Measurements from ENCODE around the gene TAF1A. TPM values are rescaled to one million over a fixed set of nuclear protein-coding genes. Genes with fewer than 3 reads are reported as not detected.

The TAF1A gene
- total RNA-seq, 3 donors from 2014 or later (not counting 1 experiment from before 2014, with no cell fraction given) = 5.2 to 10.4 (median 7.1) TPM

- no peaks in the 10 kb centered on the region for H3K9me3 Mint-ChIP-seq
- TF ChIP-seq, protein P1, sequence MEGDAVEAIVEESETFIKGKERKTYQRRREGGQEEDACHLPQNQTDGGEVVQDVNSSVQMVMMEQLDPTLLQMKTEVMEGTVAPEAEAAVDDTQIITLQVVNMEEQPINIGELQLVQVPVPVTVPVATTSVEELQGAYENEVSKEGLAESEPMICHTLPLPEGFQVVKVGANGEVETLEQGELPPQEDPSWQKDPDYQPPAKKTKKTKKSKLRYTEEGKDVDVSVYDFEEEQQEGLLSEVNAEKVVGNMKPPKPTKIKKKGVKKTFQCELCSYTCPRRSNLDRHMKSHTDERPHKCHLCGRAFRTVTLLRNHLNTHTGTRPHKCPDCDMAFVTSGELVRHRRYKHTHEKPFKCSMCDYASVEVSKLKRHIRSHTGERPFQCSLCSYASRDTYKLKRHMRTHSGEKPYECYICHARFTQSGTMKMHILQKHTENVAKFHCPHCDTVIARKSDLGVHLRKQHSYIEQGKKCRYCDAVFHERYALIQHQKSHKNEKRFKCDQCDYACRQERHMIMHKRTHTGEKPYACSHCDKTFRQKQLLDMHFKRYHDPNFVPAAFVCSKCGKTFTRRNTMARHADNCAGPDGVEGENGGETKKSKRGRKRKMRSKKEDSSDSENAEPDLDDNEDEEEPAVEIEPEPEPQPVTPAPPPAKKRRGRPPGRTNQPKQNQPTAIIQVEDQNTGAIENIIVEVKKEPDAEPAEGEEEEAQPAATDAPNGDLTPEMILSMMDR (IDR thresholded peaks at IDR 0.05) = no peak
- ATAC-seq (no peak), DNase-seq (no peak)
- H3K27ac Mint-ChIP-seq = no peak overlapping the region
- peaks cover 32% of the 10 kb centered on the region for H3K36me3 ChIP-seq (ENCODE audit: control insufficient read depth, insufficient read depth, low read length)
- no peak overlapping the region for H3K4me3 Mint-ChIP-seq
- peaks cover 18 to 23% of the 10 kb centered on the region in 2 donors for H3K4me1 Mint-ChIP-seq
- no peak overlapping the region for H3K4me3 ChIP-seq (ENCODE audit: low read length)
- H3K36me3 Mint-ChIP-seq = peaks cover 14% of the 10 kb centered on the region
- no peaks in the 10 kb centered on the region for H3K27me3 ChIP-seq (ENCODE audit: control insufficient read depth, insufficient read depth, low read length)
- peaks cover 7% of the 10 kb centered on the region for H3K4me1 ChIP-seq (ENCODE audit: control insufficient read depth, insufficient read depth, low read length)
- no peaks in the 10 kb centered on the region for H3K9me3 ChIP-seq (ENCODE audit: control insufficient read depth, insufficient read depth, low read length)
- no peaks in the 10 kb centered on the region for H3K27me3 Mint-ChIP-seq (ENCODE audit: low read depth in 2 of 2)
- H3K27ac ChIP-seq (ENCODE audit: low read length) = no peak overlapping the region
- intact Hi-C loops (cut with micrococcal nuclease) = no loop called here
Measured at GRCh38 chr1:222623458-222623857, 33.7 kb upstream of the TAF1A start.

DNA sequence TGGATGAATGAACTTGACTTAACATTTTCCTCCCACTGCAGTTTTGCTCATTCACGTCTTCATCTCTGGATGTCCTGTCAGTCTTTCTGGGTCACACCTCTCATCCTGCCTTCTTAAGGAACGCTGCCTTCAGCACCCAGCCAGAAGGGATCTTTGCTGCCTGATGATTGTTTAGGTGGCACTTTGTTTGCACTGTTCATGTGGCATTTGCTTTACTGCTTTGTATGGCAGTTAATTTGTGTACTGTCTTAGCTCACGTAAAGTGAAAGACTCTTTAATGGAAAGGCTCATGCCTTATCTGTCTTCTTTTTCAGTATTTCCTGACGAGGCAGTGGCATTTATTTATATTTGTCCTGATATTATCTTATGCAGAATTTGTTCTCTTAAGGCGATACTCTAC is 33.0 kb upstream of the TAF1A start:
- Mint-ChIP-seq H3K4me3 (no peak overlapping the region), H3K9me3 (no peaks in the 10 kb centered on the region), H3K4me1 (peaks cover 18 to 23% of the 10 kb centered on the region in 2 donors), H3K27ac (no peak overlapping the region), H3K36me3 (peaks cover 8% of the 10 kb centered on the region), H3K27me3 (ENCODE audit: low read depth in 2 of 2) (no peaks in the 10 kb centered on the region)
- TF ChIP-seq, protein P1 (IDR thresholded peaks at IDR 0.05) = no peak
- Histone ChIP-seq H3K27ac (ENCODE audit: low read length) (no peak overlapping the region), H3K36me3 (ENCODE audit: control insufficient read depth, insufficient read depth, low read length) (peaks cover 28% of the 10 kb centered on the region), H3K27me3 (ENCODE audit: control insufficient read depth, insufficient read depth, low read length) (no peaks in the 10 kb centered on the region), H3K4me1 (ENCODE audit: control insufficient read depth, insufficient read depth, low read length) (peaks cover 7% of the 10 kb centered on the region), H3K9me3 (ENCODE audit: control insufficient read depth, insufficient read depth, low read length) (no peaks in the 10 kb centered on the region), H3K4me3 (ENCODE audit: low read length) (no peak overlapping the region)
- intact Hi-C loops (cut with micrococcal nuclease) = no loop called here
- 98% methylated on average over 3 of the region's 5 CpGs for WGBS (ENCODE audit: insufficient coverage)
- DNase-seq (no peak), ATAC-seq (no peak)

DNA sequence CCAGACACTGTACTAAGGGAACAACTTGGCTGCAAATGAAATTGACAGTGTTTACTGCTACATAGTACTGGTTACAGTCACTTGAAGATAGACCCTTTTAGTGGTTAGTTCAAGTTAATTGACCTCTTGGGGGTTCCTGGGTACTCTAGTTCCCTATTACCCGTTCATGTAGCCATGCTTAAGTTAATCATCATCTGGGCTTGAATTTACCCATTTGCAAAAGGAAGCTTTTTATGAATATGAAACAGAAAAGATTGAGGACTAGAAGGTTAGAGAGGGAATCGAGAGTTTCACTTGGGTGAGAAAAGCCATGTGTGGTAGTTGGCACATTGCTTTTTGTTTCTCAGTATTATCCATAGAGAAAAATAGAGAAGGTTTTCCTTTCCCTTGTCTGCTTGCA is 30.8 kb upstream of the TAF1A start:
- Mint-ChIP-seq H3K27me3 (ENCODE audit: low read depth in 2 of 2) (peaks cover 5 to 8% of the 10 kb centered on the region in 2 donors), H3K27ac (no peak overlapping the region), H3K36me3 (no peaks in the 10 kb centered on the region), H3K4me1 (peaks cover 23 to 26% of the 10 kb centered on the region in 2 donors), H3K9me3 (no peaks in the 10 kb centered on the region), H3K4me3 (peak overlapping the region; percentile 47)
- no peaks in the 10 kb centered on the region for H3K27me3 ChIP-seq (ENCODE audit: control insufficient read depth, insufficient read depth, low read length)
- DNase-seq (no peak), ATAC-seq (no peak)
- TF ChIP-seq, protein P1 (IDR thresholded peaks at IDR 0.05) = no peak
- H3K4me1 ChIP-seq (ENCODE audit: control insufficient read depth, insufficient read depth, low read length) = peaks cover 13% of the 10 kb centered on the region
- H3K9me3 ChIP-seq (ENCODE audit: control insufficient read depth, insufficient read depth, low read length) = no peaks in the 10 kb centered on the region
- H3K36me3 ChIP-seq (ENCODE audit: control insufficient read depth, insufficient read depth, low read length) = peaks cover 11% of the 10 kb centered on the region
- H3K4me3 ChIP-seq (ENCODE audit: low read length) = no peak overlapping the region
- WGBS (ENCODE audit: insufficient coverage) = 83% methylated on average over 2 of the region's 2 CpGs
- H3K27ac ChIP-seq (ENCODE audit: low read length) = no peak overlapping the region
- intact Hi-C loops (cut with micrococcal nuclease) = no loop called here

DNA sequence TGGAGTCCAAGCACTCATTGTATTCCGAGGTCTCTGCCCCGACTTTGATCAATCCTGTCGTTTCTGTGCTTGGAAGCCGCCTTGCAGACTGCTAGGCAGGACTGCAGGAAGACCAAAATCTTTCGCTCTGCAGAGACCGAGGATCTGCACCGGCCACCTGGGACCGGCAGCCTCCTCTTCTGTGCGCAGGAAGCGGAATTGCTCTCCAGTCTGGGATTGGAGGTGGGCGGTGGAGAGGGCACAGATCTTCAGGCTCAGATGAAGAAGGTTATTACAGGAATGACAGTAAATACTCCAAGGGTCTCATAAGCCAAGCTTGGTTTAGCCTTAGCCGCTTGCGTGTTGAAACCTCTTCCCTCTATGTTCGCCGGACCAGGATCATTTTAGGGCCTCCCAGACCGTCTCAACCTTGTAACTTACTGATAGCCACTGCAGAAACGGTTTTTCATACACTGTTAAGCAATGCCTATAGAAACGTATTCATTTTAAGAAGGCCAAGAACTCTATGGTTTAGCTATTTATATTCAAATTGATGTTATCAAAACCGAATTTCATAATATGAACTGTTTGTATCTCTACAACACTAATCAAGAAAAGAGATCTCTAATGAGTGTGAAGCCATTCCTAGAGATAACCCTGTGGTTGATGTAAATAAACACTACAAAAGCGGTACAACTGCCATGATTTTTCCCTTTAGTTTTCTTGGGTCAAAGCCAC is 29.3 kb upstream of the TAF1A start:
- Histone ChIP-seq H3K9me3 (ENCODE audit: control insufficient read depth, insufficient read depth, low read length) (no peaks in the 10 kb centered on the region), H3K27ac (ENCODE audit: low read length) (no peak overlapping the region), H3K36me3 (ENCODE audit: control insufficient read depth, insufficient read depth, low read length) (peaks cover 5% of the 10 kb centered on the region), H3K27me3 (ENCODE audit: control insufficient read depth, insufficient read depth, low read length) (peaks cover 12% of the 10 kb centered on the region), H3K4me3 (ENCODE audit: low read length) (peak overlapping the region; percentile 55), H3K4me1 (ENCODE audit: control insufficient read depth, insufficient read depth, low read length) (peaks cover 13% of the 10 kb centered on the region)
- H3K4me1 Mint-ChIP-seq = peaks cover 23 to 26% of the 10 kb centered on the region in 2 donors
- H3K36me3 Mint-ChIP-seq = no peaks in the 10 kb centered on the region
- DNase-seq (peak in 1 of 2 donors; percentile 38), ATAC-seq (no peak)
- H3K9me3 Mint-ChIP-seq = no peaks in the 10 kb centered on the region
- peak overlapping the region; percentile 85 for H3K4me3 Mint-ChIP-seq
- WGBS (ENCODE audit: insufficient coverage) = 30% methylated on average over 18 of the region's 20 CpGs
- intact Hi-C loops (cut with micrococcal nuclease) = no loop called here
- peaks cover 15 to 24% of the 10 kb centered on the region in 2 donors for H3K27me3 Mint-ChIP-seq (ENCODE audit: low read depth in 2 of 2)
- TF ChIP-seq, protein P1 (IDR thresholded peaks at IDR 0.05) = no peak
- H3K27ac Mint-ChIP-seq = peak overlapping the region; percentile 87 to 96
